Adrenal gland (tissue), 5 donors: Measurements from ENCODE around the gene ATP11B.

Experiments
- CTCF ChIP-seq, 6 experiments: fragments of 450-650 bp in 4 of 6; fragments of 200-600 bp in 2 of 6; sonication (generic) in 1 of 6; IDR thresholded peaks; 1 replicate in 5 of 6; 2 replicates in 1 of 6; pipeline versions ENCODE4 v1.5.1 to v1.8.0; 2016 to 2021; ENCODE audit warnings: antibody characterized with exemption in 6 of 6, mild to moderate bottlenecking in 2 of 6, moderate library complexity in 1 of 6
- POLR2A ChIP-seq, 2 donors: fragments of 450-650 bp; IDR thresholded peaks; one replicate each; pipeline ENCODE4 v1.6.1; 2017; ENCODE audit warnings: antibody characterized with exemption in 2 of 2, mild to moderate bottlenecking in 2 of 2, moderate library complexity in 1 of 2
- donor health status: DM: no; HTN: no; CAD: no.

DNA sequence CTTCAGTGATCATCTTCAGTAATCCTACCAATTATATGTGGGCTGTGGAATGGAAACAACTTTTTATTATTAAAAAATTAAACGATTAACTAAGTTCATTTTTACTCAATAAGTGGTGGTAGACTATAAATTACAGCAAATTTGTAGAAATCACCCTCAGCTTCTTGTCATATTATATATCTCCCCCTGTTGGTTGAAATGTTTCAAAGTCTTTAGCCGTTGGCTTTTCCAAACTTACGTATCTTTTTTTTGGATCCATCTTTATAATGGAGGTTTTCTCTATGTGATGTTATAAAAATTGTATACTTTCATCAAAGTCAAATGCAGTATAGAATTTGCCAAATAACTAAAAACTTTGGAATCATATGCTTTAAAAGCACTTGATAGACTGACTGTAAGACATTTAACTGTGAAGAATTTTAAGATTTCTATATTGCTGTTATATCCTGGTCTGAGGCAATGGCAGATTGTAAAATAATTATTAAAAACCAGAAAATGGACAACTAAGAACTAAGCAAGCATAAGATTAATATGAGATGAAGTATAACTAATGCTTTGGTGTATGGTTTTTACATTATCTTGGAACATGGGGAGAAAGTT, 44.7 kb downstream of the ATP11B start:
- TF ChIP-seq CTCF (IDR thresholded peaks at IDR 0.05) (peak; percentile 18 to 49 (median 35)), POLR2A (IDR thresholded peaks at IDR 0.05) (no peak)
